ENCODE measurements around the gene CDH23.

Gene CDH23

GRCh38 chr10:71423250-71423649 is 26.5 kb downstream of the CDH23 start:
- DNase-seq (ENCODE audit: low spot score) = no peak

DNA sequence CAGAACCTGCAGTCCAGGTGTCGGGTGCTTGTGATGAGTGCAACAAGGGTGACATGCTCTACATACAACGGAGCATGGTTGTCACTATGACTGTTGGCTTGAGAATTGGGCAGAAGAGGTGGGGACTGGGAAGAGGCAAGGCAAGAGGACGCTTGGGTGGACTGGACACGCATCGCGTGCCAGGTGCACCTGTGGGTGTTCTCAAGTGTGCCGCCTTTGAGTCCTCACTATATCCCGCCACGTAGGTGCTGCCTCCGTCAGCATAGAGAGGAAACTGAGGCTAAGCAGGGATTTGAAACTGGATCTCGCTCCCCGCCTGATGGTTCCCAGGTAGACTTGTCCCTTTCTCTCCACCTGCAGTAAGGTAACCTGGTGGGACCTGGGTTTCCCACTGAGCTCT is 27.2 kb downstream of the CDH23 start:
- no peak for DNase-seq (ENCODE audit: low spot score)

- no peak for DNase-seq (ENCODE audit: low spot score)
Measured at GRCh38 chr10:71424496-71425194, 27.9 kb downstream of the CDH23 start.

- DNase-seq (ENCODE audit: low spot score) = no peak
Measured at GRCh38 chr10:71426058-71426605, 29.4 kb downstream of the CDH23 start.

DNA sequence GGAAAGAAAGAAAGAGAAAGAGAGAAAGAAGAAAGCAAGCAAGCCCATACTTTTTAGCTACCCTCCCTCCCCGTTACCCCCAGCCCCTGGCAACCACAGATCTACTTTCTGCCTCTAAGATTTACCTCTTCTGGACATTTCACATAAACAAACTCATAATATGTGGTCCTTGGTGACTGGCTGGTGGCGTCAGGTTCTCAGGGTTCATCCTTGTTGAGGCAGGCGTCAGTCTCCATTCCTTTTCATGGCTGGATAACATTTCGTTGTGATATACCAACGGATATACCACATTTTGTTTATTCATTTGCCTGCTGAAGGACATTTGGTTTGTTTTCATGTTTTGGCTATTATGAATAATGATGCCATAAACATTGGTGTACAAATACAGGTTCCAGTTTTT is 30.5 kb downstream of the CDH23 start:
- no peak for DNase-seq (ENCODE audit: low spot score)

DNA sequence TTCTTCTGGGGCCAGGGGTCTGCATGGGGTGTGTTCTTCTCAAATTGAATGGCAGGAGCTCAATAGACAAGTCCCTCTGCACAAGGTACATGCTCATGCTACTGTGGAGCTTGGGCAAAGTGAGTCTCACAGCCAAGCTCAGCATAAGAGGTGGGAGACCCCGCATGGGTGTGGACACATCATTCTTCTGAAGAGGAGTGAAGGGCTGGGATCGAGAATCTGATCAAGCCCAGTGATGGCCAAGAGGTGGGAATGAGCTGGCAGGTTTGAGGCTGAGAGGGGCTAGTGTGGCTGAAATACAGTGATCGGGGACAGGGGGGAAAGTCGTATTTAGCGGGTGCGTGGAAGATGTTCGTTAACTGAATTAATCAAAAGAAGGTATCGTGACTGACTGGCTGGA is 32.6 kb downstream of the CDH23 start:
- DNase-seq (ENCODE audit: low spot score) = no peak

DNA sequence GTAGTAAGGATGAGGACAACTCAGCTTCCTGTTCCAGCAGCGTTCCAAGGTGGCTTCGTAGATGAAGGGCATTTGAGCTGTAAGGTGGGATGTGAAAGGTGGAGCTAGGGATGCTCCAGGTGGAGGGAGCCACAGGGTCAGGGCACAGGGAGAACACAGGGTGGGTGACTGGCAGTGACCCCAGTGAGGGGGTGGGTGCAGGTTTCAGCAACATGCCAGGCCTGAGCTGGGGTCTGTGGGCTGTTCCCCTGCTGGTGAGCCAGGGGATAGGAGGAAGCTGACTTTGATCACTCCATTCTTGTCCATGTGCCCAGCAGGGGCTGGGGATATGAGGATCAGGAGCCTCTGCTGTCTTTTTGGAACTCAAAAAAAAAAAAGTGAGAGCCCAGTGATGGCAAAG is 33.2 kb downstream of the CDH23 start:
- DNase-seq (ENCODE audit: low spot score) = no peak

GRCh38 chr10:71431239-71432100 is 34.8 kb downstream of the CDH23 start:
- no peak for DNase-seq (ENCODE audit: low spot score)

GRCh38 chr10:71432101-71432905 is 35.6 kb downstream of the CDH23 start:
- DNase-seq (ENCODE audit: low spot score) = no peak

DNA sequence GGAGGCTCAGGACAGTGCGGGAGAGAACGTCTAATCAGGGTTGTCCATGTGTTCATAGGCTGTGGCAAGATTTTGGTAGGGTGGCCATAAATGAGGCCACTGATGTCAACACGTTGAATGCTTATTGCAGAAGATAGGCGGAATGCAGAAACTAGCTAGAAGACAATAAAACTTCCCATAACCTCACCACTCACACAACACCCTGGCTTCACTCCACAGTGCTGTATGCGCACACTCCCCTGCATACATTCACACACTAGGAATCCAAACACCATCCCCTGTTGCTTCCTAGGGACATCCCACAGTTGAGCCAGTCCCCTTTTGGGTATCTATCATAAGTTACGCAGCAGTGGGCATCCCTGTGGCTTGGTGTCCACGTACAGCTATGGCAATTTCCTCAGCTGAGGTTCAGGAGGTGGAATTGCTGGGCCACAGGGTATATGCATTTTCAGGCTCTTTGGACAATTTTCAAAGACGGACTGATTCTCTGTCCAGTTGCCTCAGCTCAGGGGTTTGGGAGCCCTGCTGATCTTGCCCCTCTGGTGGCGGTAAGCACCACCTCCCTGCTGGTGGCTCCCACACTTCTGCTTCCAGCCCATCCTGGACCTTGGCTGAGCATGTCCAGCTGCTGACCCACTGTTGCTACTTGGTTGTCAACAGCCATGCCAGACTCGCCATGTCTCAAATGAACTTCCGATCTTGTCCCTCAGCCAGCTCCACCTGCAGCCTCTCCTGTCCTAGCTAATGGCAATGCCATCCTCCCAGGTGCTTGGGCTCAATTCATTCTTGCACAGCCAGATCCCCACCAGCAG is 36.4 kb downstream of the CDH23 start:
- no peak for DNase-seq (ENCODE audit: low spot score)

DNA sequence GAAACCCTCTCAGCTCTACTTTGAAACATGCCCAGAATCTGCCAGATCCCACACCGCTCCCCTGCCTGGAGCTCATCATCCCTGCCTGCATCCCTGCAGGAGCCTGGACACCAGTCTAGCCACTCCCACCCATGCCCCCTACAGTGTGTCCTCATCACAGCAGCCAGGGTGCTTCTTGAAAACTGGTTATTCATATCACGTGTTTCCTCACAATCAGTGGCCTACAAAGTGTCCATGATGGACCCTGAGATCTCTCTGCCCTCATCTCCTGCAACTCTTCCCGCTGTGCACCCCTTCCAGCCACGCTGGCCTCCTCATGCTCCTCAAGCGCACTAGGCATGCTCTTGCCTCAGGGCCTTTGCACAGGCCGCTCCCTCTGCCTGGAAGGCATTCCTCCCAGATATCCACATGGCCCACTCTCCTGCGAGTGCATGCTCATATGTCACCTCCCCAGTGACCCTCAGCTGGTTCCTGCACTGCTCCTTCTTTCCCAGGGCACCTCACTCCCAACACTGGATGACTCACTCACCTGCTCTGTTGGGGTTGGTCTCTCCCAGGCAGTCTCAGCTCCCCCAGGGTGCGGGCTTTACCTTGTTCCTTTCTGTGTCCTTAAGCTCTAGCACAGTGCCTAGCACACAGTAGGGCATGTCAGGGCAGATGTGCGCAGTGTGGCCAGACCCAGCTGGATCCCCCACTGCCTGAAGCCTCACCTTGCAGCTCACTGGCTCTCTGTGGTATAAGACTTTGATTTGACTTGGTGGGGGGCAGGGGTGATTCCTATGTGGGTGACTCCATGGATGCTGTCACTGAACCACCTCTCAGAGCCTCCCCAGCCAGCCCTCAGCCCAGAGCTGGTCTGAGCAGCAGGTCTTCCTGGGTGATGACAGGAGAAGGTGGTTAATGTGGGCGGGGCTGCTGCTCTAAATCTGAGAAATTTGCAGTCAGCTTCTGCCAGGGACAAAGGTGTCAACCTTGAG is 37.3 kb downstream of the CDH23 start:
- DNase-seq (ENCODE audit: low spot score) = no peak

GRCh38 chr10:71434760-71435394 is 38.2 kb downstream of the CDH23 start:
- DNase-seq (ENCODE audit: low spot score) = no peak

GRCh38 chr10:71435571-71436267 is 39.0 kb downstream of the CDH23 start:
- no peak for DNase-seq (ENCODE audit: low spot score)

DNA sequence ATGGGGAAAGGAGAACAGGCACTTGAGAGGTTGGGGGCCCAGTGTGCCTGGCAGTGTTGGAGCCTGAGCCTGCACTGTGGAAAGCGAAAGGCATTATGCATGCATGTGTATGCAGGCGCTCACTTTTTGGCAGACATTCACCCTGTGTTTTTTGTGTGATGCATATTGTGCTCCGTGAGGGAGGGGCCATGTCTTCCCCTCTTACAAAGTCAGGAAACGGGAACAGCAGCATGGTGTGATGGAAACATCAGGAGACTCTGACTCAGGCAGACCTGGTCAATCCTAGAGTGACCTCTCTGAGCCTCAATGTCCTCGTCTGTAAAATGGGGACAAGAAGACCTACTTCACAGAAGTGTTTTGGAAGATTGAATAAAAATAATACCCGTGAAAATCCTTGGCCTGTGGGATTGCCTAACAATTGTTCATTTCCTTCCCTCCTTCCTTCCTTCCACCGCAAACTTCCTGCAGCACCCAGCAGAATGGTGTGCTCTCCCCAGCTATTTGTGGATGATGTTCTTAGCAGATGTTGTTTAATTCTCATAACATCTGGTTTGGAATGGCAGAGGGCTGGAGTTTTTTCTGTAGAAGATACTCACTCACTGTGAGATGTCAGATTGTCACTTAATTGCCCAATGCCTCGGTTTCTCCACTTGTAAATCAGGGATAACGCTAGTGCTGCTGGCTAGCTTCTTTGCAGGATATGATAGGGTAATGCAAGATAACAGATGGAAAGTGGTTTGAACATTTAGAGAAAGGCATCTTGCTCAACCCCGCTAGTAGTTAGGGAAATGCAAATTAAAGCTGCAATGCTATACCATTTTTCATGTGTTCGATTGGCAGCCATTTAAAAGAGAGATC is 39.8 kb downstream of the CDH23 start:
- DNase-seq (ENCODE audit: low spot score) = no peak

- DNase-seq (ENCODE audit: low spot score) = no peak
Measured at GRCh38 chr10:71437537-71438092, 40.9 kb downstream of the CDH23 start.

DNA sequence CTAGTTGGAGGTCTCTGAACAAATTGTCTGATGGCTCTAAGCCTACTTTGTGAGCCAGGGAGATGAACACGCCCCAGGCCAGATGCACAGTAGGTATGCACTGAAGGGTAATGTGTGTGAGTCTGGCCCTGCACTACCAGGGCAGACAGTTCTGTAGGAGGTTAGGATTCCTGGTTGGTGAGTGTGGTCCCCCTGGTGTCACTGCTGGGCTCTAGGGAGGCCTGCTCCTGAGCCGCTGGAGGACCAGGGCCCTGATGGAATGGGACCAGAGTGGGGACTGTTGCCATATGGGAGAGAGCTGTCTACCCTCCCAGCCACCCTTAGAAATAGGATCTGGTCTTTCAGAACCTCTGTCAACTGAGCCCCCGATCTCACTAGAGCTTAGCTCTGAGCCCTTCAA is 42.0 kb downstream of the CDH23 start:
- no peak for DNase-seq (ENCODE audit: low spot score)

DNA sequence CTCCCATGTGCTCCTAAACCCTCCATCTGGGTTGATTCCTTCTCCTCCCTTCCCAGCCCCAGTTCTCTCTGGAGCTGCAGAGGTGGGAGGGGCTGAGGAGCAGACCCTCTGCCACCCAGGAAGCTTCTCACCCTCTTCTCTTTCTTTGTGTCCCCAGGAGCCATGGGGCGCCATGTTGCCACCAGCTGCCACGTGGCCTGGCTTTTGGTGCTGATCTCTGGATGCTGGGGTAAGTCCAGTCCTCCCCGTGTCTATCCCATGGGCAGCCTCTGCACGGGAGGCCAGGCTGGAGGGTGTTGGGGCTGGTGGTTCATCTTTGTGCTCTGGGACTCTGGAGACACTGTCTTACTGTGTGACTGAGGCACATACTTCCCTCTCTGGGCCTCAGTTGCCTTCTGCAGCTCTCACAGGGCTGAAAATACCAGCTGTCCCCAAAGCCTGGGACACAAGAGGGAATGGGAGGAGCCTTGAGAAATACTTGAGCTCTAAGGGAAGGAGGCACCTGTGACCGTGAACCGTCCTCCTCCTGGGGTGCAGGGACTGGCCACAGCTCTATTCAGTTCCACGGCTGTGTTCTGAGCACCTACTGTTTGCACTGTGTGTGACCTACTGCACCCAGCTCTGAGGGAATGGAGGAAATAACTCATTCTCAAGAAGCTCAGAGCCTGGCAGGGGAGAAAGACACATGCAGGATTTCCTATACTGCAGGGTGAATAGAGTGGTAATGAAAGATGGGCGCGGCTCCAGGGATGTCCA is 43.1 kb downstream of the CDH23 start:
- DNase-seq (ENCODE audit: low spot score) = no peak

All from hematopoietic multipotent progenitor cell treated with erythropoietin and hydrocortisone succinate and interleukin-3 and kit ligand, for 15 days (in vitro differentiated cells).